NK-92 treated with Interleukin-12 subunit alpha and Interleukin-12 subunit beta, amount 100 ng/mL, for 24 hours (cell line): ENCODE data around the gene BAIAP2.

Experiments used
- DNase-seq: peaks from one replicate; lab custom pipeline; 2025; lab: John Stamatoyannopoulos, UW

BAIAP2 gene

DNA sequence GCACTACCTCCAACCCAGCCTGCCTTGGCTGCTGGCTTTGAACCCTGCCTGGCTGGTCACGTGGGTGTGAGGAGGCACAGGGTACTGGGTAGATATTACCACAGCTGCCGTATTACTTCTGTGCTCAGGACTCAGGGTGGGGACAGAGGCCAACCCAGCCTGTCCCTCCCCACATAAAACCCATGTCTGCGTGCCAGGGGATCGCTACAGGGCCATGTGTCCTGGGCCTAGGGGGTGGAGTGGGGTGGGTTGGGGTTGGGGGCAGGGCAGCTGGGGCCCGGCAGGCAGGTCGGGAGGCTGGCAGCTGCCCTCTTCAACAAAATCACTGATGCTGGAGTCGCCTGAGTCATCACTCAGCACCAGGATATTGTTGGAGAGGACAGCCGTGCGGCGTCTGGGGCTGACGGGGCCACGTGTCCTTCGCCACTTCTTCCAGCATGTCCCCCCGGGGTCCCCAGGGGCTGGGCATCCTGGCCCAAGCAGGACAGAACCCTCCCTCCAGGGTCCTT is 90.7 kb downstream of the BAIAP2 start:
- no peak for DNase-seq

DNA sequence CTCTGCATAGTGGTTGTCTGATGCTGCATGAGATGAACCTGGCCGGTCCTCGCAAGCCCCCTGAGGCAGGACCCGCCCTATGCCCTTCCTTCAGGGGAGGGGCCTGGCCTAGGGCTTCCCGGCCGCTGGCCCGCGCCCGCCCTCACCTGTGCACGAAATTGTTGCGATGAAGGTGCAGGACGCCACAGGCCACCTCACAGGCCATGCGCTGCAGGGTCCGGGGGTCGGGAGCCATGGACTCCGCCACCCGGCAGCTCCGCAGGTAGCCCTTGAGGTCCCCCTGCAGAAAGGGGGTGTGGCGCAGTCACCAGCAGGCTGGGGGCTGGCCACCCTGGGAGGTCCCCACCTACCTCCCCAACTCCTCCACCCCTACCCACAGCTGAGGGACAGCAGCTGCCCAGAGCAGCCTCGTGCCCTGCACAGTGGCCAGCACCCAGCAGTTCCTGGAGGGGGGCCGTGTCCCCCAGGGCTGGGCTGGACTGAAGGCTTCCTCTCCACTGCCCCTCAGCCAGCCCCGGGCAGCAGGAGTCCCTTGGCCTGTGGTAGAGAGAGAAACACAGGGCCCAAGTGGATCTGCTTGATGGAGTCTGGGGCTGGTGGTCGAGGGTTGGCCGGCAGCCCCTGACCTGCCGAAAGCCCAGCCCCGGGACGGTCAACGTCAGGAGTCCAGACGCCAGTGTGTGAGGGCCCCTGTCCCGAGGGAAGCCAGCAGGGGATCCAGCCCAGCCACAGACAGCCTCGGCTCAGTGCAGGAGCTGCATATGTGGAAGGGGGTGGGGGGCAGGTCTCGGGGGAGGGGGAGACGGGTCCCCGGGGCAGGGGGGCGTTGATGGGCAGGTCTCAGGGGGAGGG is 91.6 kb downstream of the BAIAP2 start:
- DNase-seq, result no peak

- DNase-seq, result no peak
These were observed 92.1 kb downstream of the BAIAP2 start for GRCh38 chr17:81127133-81127455.

DNA sequence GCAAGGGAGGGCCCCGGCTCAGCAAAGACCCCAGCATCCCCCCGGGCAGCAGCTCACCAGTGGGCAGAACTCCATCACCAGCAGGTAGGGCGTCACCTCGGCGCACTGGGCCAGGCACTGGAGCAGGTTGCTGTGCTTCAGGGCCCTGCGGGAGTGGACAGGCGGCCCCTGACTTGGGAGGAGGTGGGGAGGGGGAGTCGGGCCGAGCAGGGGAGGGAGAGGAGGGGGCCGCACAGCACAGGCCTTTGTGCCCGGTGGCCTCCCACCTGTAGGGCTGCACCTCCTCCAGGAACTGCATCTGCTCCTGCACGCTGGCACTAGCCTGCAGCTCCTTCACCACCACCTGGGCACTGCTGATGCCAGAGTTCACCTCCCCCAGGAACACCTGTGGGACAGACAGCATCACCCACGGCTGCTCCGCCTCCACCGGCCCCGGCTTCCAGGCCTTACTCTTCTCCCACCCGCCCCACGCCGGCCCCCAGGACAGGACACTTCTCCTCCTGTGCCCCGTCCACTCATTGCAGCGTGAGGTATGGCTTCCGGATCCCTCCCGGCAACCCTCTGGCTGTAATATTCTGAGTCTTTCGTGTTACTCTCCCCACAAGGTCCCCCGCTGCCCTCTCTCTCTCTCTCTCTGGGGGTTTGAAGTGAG is 92.7 kb downstream of the BAIAP2 start:
- DNase-seq, result no peak

DNA sequence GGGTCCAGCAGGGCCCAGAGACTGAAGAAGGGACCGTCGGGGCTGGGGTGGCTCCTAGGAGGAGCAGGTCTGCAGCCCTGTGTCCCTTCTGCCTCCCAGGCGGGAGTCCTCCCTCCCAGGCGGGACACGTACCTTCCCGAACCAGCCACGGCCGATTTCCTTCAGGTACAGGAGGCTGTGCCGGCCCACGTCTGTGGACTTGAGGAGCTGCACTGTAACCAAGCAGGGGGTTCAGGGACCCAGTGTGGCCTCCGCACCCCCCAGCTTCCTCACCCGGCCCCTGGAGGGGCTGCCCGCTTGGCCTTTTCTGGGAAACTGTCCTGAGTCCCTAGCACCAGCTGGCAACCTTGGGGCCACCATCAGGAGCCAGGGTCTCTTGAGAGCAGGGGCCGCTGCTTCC is 93.4 kb downstream of the BAIAP2 start:
- DNase-seq, result no peak

- DNase-seq, result no peak
These were observed 93.8 kb downstream of the BAIAP2 start for GRCh38 chr17:81128774-81129173.

GRCh38 chr17:81129289-81129688 is 94.3 kb downstream of the BAIAP2 start:
- DNase-seq, result no peak

- DNase-seq, result no peak
These were observed 94.9 kb downstream of the BAIAP2 start for GRCh38 chr17:81129711-81130367.

- DNase-seq, result no peak
These were observed 95.7 kb downstream of the BAIAP2 start for GRCh38 chr17:81130385-81131361.

DNA sequence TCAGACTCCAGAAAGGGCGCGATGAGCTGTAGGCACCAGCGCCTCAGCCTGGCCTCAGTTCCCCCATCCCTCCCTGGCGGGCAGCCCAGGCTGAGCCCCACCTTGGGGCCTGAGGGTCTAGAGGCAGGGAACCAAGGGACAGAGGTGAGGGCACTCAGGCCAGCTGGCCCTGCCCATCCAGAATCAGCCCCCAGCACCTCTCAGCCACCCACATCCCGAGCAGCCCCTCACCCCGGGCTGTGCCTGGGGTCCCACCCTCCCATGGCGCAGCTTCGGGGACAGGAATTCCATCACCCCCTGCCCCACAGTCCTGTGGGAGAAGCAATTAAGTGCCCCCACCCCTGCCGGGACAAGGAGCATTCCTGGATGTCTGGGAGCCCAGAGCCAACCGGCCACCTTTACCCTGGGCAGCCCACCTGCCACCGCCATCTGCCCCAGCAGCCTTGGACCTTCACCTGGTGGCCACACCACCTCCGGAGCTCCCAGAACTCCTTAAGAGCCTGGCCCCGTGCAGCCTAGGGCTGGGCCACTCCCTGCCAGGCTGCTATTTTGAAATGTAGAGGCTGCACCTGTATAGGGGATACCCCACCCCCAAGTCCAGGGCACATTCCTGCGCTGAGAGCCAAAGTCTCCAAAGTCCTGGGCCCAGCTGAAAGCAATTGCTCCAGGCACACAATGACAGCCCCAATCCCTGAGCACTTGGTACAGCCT is 96.7 kb downstream of the BAIAP2 start:
- no peak for DNase-seq

DNA sequence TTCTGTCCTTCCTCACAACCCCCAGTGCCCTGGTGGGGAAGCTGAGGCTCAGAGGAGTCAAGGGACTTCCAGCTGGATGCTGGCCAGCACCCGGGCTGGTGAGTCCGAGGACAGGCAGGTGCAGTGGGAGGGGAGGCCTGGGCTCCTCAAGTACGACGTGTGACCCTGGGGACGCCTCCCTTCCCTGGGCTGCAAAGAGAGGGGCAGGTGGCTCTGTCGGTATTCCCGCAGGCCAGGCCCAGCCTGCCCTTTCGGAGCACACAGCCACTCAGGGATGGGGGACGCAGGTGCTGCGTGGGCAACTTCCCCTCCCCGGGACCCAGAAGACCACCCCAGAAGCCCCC is 97.2 kb downstream of the BAIAP2 start:
- no peak for DNase-seq

GRCh38 chr17:81132770-81133723 is 98.1 kb downstream of the BAIAP2 start:
- no peak for DNase-seq

- DNase-seq, result no peak
These were observed 99.3 kb downstream of the BAIAP2 start for GRCh38 chr17:81134064-81134781.

GRCh38 chr17:81135505-81136278 is 100.7 kb downstream of the BAIAP2 start:
- no peak for DNase-seq

DNA sequence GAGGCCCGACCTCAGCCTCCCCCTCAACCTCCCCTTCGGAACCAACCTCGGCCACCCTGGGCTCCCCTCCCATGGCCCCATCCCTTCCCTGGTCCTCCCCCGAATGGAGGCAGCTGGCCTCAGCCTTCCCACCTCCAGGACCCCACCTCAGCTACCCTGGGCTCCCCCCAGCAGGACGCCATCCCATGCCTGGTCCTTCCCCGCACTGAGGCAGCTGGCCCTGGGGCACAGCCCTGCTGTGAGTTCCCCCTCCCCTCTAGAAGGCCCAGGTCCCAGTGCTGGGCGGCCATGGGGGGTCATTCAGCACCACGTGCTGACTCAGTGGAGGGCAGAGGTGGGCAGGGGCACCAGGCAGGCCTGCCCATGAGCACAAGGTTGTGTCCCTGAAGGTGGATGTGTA is 101.4 kb downstream of the BAIAP2 start:
- DNase-seq, result no peak

DNA sequence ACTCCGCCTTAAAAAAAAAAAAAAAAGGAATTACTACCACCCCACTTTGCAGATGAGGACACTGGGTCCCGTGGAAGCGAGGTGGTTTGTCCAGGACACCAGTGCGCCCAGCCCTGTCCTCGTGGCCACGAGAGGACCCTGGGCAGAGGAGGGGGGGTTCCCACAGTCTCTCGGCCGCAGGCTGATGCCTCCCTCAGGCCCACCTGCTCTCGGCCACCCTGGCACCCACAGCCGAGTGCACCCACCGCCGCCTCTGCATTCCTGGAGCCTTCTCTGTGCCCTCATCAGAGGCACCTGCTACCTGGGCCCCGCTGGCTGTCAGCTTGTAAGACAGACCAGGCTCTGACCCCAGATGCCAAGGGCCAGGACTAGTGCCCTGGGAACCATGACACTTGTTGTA is 102.3 kb downstream of the BAIAP2 start:
- DNase-seq, result no peak

DNA sequence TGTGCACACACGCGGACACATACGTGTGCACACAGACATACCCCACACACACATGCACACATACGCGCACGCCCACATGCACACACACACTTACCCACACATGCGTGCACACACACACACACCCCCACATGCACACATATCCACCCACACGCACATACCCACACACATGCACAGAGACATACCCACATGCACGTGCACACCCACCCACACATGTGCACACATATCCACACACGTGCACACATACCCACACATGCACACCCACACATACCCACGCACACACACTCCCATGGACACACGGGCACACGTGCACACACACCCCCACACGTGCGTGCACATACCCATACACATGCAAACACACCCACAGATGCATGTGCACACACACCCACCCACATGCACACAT is 103.1 kb downstream of the BAIAP2 start:
- no peak for DNase-seq

- DNase-seq, result no peak
These were observed 103.5 kb downstream of the BAIAP2 start for GRCh38 chr17:81138500-81138899.

- DNase-seq, result no peak
These were observed 104.5 kb downstream of the BAIAP2 start for GRCh38 chr17:81139428-81139827.
